HG03521 (cell line): ENCODE data around the gene APLNR.

Experiments used
- ATAC-seq: cut with Tn5 transposase; IDR thresholded peaks from one replicate; pipeline ENCODE4 v1.9.1; 2021; ENCODE audit warnings: mild to moderate bottlenecking, moderate library complexity; ENCODE audit not compliant: unreplicated experiment

The APLNR gene

GRCh38 chr11:57251491-57252104 is 14.5 kb upstream of the APLNR start:
- ATAC-seq: no peak

- ATAC-seq: no peak
Measured at GRCh38 chr11:57251037-57251436, 14.0 kb upstream of the APLNR start.

GRCh38 chr11:57249384-57250319 is 12.6 kb upstream of the APLNR start:
- ATAC-seq: no peak

- no peak for ATAC-seq
Measured at GRCh38 chr11:57248780-57249383, 11.8 kb upstream of the APLNR start.

GRCh38 chr11:57244911-57245310 is 7.9 kb upstream of the APLNR start:
- no peak for ATAC-seq

GRCh38 chr11:57241353-57241972 is 4.4 kb upstream of the APLNR start:
- no peak for ATAC-seq

GRCh38 chr11:57240757-57241156 is 3.7 kb upstream of the APLNR start:
- ATAC-seq: no peak

- ATAC-seq: no peak
Measured at GRCh38 chr11:57240007-57240406, 3.0 kb upstream of the APLNR start.

- no peak for ATAC-seq
Measured at GRCh38 chr11:57239348-57239747, 2.3 kb upstream of the APLNR start.

- ATAC-seq: no peak
Measured at GRCh38 chr11:57235761-57236703, 1.0 kb downstream of the APLNR start.

GRCh38 chr11:57233702-57234101 is 3.3 kb downstream of the APLNR start:
- ATAC-seq: no peak

GRCh38 chr11:57231539-57232253 is 5.4 kb downstream of the APLNR start:
- no peak for ATAC-seq

GRCh38 chr11:57230791-57231538 is 6.1 kb downstream of the APLNR start:
- ATAC-seq: no peak

GRCh38 chr11:57230316-57230715 is 6.7 kb downstream of the APLNR start:
- ATAC-seq: no peak

GRCh38 chr11:57228600-57228999 is 8.4 kb downstream of the APLNR start:
- no peak for ATAC-seq

- no peak for ATAC-seq
Measured at GRCh38 chr11:57224537-57224936, 12.5 kb downstream of the APLNR start.

GRCh38 chr11:57224128-57224527 is 12.9 kb downstream of the APLNR start:
- no peak for ATAC-seq

- no peak for ATAC-seq
Measured at GRCh38 chr11:57223601-57224000, 13.4 kb downstream of the APLNR start.

- ATAC-seq: no peak
Measured at GRCh38 chr11:57222239-57222638, 14.8 kb downstream of the APLNR start.
